HG02798 (cell line): ENCODE data around the gene FAAP20.

Experiments used
- ATAC-seq: cut with Tn5 transposase; IDR thresholded peaks from one replicate; pipeline ENCODE4 v1.9.1; 2021; ENCODE audit warnings: mild to moderate bottlenecking; ENCODE audit not compliant: unreplicated experiment, poor library complexity

The FAAP20 gene

GRCh38 chr1:2212532-2213491, 18.2 kb upstream of the FAAP20 start:
- ATAC-seq: no peak

GRCh38 chr1:2212274-2212531, 17.6 kb upstream of the FAAP20 start:
- ATAC-seq: no peak

- ATAC-seq: no peak
Observed at GRCh38 chr1:2210786-2211185, 16.2 kb upstream of the FAAP20 start.

GRCh38 chr1:2210084-2210653, 15.6 kb upstream of the FAAP20 start:
- ATAC-seq: no peak

- ATAC-seq: no peak
Observed at GRCh38 chr1:2209400-2210083, 15.0 kb upstream of the FAAP20 start.

GRCh38 chr1:2208309-2209239, 14.0 kb upstream of the FAAP20 start:
- ATAC-seq: no peak

GRCh38 chr1:2206813-2207487, 12.4 kb upstream of the FAAP20 start:
- ATAC-seq: no peak

GRCh38 chr1:2205191-2205952, 10.8 kb upstream of the FAAP20 start:
- peak; percentile 81 for ATAC-seq

- no peak for ATAC-seq
Observed at GRCh38 chr1:2204415-2205190, 10.0 kb upstream of the FAAP20 start.

- ATAC-seq: no peak
Observed at GRCh38 chr1:2203671-2204414, 9.3 kb upstream of the FAAP20 start.

GRCh38 chr1:2202843-2203601, 8.4 kb upstream of the FAAP20 start:
- ATAC-seq: no peak

GRCh38 chr1:2202008-2202575, 7.5 kb upstream of the FAAP20 start:
- no peak for ATAC-seq

GRCh38 chr1:2201062-2201461, 6.5 kb upstream of the FAAP20 start:
- no peak for ATAC-seq

- ATAC-seq: no peak
Observed at GRCh38 chr1:2200308-2200943, 5.9 kb upstream of the FAAP20 start.

GRCh38 chr1:2199042-2199810, 4.7 kb upstream of the FAAP20 start:
- peak; percentile 28 for ATAC-seq
